A204.1 (cell line): ENCODE results near the gene BACH2.

Experiments used
- FAIRE-seq: peaks from 2 replicates; lab custom pipeline; 2012; peaks lifted over from hg19 to GRCh38; lab: Jason Lieb, UNC

The BACH2 gene

DNA sequence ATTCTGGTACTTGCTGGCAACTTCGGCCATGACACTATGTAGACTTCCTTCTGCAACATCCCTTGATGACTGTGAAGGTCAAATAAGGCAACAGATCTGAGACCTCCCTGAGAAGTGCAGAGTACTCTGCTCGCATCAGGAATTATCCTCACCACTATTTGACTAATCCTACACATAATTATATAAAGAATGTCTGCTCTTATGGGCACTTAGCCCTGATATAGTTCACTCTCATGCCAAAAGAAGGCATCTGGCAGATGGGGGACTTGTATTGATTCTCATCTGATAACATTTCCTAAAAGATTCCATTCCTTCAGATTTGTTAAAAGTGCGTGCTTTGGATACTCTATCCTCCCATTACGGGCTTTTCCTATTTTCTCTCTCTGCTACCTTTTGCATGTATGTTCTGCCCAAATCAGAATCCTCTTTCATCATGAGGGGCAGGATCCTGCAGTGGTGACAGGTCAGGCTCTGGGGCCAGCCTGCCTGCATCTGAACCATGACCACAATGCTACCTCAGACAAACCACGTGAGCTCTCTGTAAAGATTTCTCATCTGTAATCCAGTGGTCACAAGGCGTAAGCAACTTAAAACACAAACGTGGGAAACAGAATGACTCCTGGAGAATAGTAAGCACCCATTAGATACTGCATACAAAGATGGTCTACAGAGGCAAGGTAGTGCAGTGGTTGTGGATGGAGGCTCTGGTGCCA, 268.4 kb downstream of the BACH2 start:
- FAIRE-seq = no peak

DNA sequence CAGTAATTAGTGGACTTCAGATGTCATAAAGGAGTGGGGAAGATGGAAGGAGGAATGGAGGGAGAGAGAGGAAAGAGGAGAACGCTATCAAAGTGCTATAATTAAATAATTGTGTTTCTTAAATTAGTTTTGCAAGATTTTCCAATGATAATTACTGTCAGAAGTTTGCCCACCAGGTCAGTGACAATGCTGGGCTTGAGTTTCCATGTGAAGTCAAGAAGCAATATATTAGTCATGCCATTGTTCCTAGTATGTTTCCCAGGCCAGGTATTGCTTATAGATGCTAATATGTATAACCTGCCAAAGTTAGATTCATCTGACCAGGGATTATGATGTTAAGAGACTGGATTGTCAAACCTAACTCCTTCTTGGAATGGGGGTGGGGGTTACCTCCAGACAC, 270.4 kb downstream of the BACH2 start:
- FAIRE-seq = no peak

DNA sequence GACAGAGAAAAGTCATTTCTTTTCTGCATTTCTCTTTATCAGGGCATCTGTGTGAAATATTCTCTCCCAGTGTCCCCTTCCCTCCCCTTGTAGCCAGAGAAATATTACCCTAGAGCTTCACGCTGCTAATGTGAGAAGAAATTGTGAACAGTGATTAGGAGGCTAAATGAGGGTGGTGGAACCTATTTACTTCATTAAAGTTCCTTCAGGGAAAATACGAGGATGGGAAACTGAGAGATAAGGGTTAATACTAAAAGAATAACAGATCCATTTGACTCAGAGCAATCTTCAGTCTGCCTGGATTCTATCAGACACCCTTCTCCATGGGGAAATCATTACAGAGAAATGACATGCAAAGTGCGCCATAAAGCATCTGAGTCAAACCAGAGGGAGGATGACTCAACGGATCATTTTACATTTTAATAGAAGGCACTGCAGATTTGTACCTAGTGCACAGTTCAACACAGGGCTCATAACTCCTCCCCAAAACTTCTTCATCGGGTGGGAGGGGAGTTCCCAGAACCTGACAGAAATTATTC, 271.1 kb downstream of the BACH2 start:
- no peak for FAIRE-seq

DNA sequence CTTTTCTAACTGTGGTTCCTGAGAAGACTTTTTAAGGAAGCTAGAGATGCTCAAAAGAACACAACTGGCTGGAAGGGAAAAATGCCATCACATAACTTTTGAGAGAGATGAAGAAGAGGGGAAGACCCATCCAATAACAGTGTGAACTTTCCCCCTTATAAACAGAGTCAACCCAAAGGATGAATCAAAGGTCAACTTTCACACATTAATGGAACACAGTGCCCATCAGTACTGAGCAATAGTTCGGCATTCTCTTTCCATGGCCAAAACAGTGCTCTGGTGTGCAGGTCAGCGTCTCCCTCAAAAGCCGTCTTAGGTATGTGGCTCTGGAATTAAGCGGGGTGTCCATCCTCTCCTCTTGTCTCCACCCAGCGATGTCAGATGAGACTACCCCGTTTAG, 272.0 kb downstream of the BACH2 start:
- FAIRE-seq = no peak

DNA sequence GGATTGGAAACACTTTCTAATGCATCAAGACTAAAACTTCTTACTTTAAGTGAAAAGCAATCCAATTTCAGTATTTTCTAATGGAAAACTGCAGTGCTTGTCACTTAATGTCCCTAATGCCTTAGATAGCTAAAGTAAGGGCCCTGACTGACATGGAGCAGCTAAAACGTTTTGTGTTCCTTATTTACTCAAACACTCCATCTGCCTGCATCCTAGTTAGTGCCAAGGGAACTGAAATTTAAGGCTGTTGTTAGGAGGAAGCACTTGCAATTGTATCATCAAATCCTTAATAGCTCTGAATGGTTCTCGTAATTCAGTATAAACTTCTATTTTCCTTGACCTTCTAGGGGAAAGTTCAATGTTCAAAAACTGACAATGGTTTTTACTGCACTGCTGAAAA, 274.9 kb downstream of the BACH2 start:
- no peak for FAIRE-seq

DNA sequence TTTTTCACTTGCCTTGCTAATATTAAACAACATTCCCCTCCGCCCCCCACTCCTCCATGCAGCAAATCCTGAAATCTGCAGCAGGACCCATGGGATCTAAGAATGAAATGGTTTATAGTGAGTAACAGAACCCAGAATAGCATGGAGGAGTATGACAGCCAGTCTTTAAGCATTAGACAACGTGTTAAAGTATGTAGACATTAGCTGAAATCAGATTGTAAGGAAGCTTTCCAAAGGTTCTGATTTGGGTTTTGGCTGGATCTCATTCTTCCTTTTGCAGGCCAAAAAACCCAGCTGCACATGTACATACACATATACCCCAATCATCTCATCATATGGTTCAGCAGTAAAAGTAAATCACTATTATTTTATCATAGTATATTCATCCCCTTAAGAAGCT, 275.9 kb downstream of the BACH2 start:
- no peak for FAIRE-seq

DNA sequence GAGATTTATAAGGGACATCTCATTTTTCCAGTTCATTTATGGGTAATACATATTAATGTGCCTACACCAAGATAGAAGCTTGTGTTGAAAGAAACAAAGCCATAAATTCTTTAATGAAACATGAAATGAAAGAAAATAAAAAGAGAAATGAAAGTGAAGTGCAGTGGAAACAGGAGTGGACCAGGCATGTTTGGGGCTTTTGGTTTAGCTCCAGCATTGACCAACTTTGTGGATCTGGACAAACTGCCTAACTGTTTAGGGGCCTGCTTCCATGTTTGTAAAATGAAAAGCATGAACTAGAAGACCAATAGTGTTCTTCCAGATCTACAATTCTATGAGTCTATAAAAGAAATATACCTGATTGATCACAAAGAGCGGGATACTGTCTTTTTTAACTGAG, 277.4 kb downstream of the BACH2 start:
- FAIRE-seq = no peak

DNA sequence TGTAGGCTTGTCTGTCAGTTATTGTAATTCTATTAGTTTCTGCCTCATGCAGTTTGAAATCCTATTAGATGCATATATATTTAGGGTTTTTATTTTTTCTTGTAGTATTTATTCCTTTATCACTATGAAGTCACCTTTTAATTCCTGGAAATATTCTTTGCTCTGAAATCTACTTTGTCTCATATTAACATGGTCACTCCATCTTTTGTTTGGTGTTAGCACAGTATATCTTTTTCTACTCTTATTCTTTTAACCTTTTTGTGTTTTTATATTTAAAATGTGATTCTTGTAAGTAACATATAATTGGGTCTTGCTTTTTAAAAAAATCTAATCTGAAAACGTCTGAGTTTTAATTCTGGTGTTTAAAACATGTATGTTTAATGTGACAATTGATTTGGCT, 280.8 kb downstream of the BACH2 start:
- peak; percentile 39 for FAIRE-seq

DNA sequence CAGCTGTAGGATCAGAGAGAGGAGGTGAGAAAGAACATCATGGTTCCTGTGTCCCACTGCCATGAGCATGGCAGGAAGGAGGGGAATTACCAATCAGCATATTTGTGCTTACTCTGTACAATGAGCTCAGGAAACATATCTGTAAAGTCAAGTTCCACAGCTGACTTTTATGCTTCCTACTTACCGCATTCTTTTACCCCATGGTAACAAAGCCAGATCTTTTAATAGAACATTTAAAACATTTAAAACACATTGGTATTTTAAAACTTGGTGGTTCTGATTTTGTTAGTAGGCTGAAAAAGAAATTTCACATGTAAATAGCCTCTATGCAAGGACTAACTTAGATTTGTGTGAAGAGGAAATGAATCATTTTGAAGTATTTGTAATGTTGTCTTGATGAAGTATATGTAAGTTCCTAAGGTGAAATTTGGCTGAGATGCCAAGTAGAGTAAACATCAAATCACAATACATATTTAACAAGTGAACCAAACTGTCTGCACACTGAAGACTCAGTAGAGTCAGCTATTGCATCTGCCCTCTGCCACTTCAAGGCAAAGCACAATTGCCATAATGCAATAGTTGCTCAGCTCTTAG, 287.6 kb downstream of the BACH2 start:
- FAIRE-seq = no peak

DNA sequence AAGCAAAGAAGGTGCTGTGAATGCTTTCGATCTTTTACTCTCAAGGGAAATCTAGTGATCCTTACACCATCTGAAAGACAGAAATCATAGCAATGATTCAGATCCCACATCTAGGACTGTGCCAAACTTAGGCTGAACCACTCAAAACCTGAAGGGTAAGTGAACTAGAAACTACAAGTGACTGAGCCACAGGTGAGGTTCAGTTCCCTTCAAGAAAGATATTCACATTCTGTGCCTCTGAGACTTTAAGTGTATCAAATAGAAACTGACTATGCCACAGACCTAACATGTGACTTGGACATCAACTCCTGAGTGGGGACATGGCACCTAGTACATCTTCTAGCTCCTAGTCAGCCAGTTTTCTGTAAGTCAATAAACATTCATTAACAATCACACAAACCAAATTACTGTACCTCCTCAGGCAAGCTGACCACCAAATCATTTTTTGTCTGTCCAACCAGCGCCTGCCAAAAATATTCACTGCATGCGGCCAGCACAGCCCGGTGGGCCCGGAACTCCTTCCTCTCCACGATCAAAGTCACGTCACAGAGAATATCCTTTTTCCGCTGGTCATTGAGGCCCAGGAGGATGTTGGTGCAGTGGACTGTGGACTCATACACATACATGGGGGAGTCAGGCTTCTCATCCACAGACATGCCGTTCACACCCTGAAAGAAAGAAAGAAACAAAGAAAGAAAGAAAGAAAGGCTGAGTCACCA, 288.3 kb downstream of the BACH2 start:
- no peak for FAIRE-seq

DNA sequence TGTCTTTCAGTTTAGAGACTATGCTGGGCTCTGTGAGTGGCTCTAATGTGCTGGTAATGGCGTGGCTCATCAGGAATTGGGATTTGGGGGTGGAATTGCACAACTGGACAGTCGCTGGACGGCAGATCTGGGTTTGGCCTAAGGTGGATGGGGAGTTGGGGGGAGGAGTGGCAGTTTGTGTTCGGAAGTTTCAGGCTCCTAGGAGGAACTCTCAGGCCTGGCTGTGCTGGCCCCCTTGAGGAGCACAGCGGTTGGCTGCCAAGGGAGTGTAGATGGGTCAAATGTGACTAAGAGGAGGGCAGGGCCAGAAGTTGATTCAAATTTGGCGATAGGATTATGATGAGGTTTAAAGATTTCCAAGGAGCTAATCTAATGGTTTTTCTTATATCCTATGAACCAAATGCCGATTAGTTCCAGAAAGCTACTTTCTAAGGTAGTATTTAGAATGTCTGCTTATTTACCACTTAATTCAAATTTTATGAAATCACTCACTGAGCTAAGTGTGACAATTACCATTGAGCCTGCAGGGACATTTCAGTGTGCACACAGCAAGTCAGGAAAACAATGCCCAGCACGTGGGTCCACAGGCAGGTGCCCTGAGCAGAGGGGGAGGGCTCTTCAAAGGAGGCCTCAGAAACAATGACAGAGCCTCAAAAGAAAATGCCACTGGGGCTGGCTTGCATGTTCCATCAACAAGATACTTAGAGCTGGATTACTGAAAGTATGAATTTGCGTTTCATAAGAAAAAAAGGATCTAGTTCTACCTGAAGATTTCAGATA, 291.4 kb downstream of the BACH2 start:
- FAIRE-seq = no peak

DNA sequence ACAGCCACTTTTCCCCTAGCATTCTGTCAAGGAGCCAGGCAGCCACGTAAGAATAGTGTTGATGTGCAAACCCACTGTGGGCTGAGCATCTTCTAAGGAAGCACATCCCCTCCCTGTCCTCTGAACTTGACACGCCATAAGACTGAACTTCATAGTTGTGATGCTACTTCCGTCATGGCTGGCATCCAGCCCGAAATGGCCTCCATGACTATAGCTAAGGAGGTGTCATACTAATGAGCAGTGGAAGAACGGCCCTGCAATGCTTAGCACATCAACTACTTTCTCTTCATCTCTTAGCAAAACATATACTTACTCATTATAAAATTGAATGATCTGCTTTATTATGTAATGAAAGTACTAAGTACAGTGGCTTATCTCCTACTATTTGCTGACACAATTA, 292.1 kb downstream of the BACH2 start:
- no peak for FAIRE-seq

DNA sequence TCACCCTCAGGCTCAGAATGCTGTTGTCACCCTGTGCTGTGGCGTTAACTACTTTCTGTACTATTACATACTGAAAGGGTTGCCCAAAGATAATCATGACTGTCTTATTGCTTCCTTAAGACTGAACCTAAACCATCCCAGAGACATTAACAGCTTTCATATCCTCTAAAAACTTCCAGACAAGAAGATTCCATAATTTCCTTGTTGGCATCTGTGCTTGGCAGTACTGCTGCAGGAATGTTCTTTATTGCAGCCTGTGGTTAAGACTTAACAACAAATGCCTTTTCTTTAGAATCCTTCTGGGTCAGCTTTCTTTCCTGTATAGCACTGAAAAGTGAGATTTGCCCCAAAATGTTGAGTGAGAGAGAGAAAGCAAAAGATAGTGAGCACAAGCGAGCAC, 292.7 kb downstream of the BACH2 start:
- FAIRE-seq = no peak

DNA sequence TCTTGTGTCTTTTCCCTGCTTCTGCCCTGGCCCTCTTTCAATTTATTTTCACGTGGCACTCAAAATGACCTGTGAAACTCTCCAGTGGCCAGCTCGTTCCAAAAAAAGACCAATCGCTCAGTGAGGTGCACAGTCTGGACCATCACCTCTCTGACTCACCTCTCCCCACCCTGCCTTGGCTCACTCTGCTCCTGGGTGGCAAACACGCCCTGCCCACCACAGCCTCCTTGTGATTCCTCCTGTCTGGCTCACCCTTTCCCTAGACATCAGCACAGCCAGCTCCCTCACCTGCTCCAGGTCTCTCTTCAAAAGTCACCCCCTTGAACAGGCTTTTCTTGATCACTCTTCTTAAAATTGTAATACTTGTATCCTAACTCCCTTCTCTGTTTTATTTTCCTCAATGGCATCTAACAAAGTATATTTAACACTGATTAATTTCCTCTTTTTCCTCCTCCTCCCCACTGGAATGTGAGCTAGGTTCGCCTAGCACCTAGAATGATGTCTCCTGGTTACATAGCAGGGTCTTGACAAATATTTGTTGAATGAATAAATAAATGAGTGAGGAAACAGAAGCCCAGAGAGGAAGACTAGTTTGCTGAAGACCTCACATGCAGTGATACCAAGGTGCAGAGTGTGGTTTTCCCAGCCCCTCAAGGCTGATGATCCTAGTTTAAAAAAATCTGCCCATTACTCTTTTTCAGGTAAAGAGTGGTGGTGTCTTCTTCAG, 293.4 kb downstream of the BACH2 start:
- no peak for FAIRE-seq

DNA sequence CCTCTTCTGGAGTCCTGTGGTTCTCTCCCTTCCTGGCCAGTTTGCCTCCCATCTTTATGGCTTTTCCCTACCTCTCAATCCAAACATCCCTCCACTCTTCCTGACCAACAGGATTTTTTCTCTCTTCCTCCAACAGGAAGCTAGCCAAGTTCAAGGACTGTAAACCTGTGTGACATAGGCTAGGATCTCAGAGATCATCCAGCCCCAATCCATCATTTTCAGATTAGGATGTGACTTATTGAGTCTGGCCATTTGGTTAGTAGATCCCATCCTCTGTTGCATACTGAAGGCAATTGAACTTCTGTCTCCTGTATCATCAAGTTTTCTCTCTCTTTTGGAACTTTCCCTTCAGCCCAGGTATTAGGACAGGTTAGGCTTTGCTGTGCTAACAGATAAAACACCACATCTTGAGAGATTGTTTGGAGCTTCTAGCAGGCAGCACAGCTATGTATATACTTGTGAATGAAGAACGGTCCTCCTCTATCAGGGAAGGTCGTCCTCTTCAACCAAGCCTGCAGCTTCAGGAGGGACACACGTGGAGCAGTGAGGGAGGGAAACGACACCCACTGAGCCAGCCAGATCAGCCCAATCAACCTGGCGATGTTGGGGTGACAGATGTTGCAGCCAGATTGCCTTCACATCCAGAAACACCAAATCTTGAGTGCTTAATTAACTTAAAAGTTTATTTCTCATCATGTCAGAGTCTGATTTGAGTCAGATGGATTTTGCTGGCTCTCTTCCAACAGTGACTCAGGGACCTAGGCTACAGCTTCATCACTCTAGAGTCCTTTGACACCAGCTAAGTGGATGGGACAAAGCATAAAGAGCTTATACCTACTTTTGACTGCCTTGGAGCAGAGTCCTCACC, 295.5 kb downstream of the BACH2 start:
- no peak for FAIRE-seq

DNA sequence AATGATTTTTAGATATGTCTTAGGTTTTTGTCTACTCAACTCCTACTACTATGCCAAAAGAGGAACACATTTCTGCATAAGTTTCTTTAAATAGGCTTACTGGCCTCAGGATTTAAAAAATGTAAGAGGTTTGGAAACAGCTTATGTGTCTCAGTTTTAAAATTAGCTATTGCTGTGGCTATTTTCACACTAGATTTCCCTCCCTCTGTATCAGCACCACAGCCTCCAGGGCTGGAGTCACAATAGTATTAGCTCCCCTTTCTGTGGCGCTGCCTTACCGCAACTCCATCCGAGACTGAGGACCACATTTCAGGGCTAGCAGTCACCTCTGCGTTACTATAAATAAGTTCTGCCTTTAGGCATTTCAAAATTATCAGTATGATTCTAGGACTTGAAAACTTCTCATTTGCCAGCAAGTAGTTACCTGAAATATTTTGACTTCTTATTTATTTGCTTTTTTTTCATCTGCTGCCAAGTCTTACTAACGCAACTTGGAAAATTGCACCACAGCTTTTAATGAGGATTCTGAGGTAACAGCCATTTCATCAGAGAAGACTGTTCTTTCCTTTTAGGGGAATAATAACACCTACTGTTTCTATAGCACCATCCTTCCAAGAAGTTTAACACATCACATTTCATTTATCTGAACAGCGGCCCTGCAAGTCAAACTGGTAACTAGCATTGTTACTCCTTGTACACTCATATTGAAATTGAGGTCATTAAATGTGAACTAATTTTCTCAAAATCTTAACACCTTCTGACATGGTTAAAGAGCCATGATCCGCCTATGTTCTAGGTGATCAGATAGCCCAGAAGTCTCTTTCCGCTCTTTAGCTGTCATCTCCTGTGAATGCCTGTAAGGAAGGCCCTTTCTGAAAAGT, 296.5 kb downstream of the BACH2 start:
- FAIRE-seq = no peak

DNA sequence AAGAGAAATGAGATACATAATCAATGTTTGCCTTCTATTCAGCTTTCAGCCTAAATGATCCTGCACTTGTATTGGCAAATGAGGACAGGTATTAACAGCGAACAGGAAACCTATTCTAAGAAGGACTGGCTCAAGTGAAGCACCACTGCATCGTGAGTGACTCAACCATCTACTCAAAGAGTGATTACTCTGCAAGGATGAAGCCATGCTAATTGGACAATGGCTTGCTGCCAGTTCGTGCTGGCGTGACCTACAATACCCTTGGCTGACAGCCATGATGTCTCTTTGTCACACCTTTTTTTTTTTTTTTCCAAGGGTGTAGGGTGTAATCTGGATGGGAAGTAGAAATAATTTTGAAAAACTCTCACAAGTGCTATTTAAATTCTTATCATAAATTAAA, 297.5 kb downstream of the BACH2 start:
- no peak for FAIRE-seq

DNA sequence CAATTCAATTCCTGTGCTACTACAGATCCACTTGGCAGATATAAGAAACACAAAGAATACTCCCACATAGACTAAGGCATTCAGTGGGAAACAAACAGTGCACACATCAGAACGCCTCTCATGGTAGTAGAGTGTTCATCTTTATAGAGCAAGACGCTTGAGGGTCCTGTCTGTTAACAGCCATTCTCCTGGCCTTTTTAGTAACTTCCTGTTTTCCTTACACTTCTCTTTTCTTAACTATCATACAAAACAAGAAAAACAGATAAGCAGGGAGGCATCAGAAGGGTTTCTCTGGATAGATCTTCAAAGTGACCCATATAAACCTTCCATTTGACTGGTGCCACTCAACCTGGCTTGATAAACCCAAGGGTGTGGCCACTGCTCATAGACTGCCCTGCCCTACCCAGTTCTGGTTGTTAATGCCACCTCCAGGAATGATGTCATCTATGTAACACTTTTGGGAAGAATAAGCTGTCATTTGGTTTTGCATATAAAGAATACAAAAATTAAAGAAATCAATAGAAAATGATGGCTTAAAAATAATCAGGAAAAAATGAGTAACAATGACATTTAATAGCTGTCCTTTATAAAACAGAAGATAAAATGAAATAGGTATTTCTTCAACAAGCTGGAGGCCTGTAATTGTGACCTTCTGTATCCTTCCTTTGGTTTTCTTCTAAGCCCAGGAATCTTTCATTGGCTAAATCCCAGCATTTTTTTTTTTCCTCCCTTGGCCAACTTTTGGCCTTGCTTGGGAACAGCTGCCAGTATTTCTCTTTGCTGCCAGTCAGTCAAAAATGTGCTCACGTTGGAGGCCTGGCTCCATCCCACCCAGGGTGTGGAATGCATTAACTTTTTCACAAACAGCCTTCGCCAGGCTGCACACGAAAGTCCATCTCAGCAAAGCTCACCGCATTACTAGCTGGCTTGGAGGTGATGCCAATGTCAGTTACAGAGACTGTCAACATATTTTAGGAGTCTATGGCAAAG, 298.9 kb downstream of the BACH2 start:
- no peak for FAIRE-seq

DNA sequence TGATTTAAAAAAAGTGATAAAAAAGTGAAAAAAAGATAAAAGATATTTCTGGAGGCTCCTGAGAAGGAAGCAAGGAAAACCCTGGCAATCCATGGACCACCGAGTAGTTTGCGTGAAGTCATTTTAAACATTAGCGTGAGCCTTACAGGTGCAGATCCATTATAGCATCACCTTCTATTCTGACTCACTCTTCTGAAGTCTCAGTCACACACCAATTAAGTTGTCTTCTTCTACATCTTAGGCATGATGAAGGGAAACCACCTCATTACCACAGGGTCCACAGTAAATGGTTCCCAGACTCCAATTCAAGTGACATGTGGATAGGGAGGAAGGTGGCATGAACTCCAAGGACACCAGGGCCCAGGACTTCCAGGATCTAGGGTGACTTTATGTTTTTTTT, 303.2 kb downstream of the BACH2 start:
- no peak for FAIRE-seq
